ENCODE data around the gene FOXP1.
A peak's percentile ranks its signal among the peaks of the same experiment; 100 is the strongest.

The FOXP1 gene

GRCh38 chr3:71578054-71578751 is 5.3 kb downstream of the FOXP1 start:
- TF ChIP-seq, protein P1, sequence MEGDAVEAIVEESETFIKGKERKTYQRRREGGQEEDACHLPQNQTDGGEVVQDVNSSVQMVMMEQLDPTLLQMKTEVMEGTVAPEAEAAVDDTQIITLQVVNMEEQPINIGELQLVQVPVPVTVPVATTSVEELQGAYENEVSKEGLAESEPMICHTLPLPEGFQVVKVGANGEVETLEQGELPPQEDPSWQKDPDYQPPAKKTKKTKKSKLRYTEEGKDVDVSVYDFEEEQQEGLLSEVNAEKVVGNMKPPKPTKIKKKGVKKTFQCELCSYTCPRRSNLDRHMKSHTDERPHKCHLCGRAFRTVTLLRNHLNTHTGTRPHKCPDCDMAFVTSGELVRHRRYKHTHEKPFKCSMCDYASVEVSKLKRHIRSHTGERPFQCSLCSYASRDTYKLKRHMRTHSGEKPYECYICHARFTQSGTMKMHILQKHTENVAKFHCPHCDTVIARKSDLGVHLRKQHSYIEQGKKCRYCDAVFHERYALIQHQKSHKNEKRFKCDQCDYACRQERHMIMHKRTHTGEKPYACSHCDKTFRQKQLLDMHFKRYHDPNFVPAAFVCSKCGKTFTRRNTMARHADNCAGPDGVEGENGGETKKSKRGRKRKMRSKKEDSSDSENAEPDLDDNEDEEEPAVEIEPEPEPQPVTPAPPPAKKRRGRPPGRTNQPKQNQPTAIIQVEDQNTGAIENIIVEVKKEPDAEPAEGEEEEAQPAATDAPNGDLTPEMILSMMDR (IDR thresholded peaks at IDR 0.05; ENCODE audit: low read depth, low read length, poor library complexity, severe bottlenecking), result no peak
- TF ChIP-seq EZH2phosphoT487 (IDR thresholded peaks at IDR 0.05; ENCODE audit: borderline replicate concordance, low read length), result no peak
- peak overlapping the region; percentile 98 for H3K4me2 ChIP-seq (ENCODE audit: low read length)
- peaks cover 84% of the 10 kb centered on the region for H3K36me3 ChIP-seq (ENCODE audit: control insufficient read depth, low read length)
- no peaks in the 10 kb centered on the region for H3K9me3 ChIP-seq (ENCODE audit: control insufficient read depth, insufficient read depth, low read length)
- H3K4me1 ChIP-seq (ENCODE audit: control insufficient read depth, low read length), result peaks cover 52% of the 10 kb centered on the region
- peak overlapping the region; percentile 92 for H3K27ac ChIP-seq (ENCODE audit: low read depth, low read length)
- no peaks in the 10 kb centered on the region for H3K27me3 ChIP-seq (ENCODE audit: control insufficient read depth, low read length)
- H3K4me3 ChIP-seq (ENCODE audit: low read length), result peak overlapping the region; percentile 81
- peaks cover 37% of the 10 kb centered on the region for H3F3A ChIP-seq (ENCODE audit: control insufficient read depth, insufficient read depth)
- H3K9me2 ChIP-seq (replicated peaks; ENCODE audit: control insufficient read depth, low read length), result no peaks in the 10 kb centered on the region
- H3K79me2 ChIP-seq (ENCODE audit: control insufficient read depth, low read length), result peaks cover 99% of the 10 kb centered on the region
- no peaks in the 10 kb centered on the region for H4K20me1 ChIP-seq (ENCODE audit: control insufficient read depth, insufficient read depth, low read depth, low read length)

DNA sequence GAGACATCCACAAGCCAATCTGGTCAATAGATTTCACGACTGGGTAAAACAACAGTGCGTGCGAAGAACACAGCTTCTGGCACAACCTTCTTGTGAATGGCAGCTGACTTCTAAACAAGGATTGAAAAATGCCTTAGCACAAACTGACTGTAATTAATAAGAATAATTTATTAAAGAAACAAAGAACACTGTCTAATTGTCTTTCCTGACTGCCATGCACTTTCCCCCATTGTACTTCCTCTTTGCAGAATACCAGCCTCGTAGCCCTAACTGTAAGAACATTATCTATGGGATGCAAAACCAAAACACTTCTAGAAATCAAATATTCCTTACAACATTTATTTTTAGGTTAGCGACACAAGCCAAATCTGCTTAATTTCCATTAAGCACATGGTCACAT is 6.5 kb downstream of the FOXP1 start:
- Histone ChIP-seq H4K20me1 (ENCODE audit: control insufficient read depth, insufficient read depth, low read depth, low read length) (no peaks in the 10 kb centered on the region), H3K4me2 (ENCODE audit: low read length) (peak overlapping the region; percentile 98), H3K9me3 (ENCODE audit: control insufficient read depth, insufficient read depth, low read length) (no peaks in the 10 kb centered on the region), H3K36me3 (ENCODE audit: control insufficient read depth, low read length) (peaks cover 88% of the 10 kb centered on the region), H3F3A (ENCODE audit: control insufficient read depth, insufficient read depth) (peaks cover 37% of the 10 kb centered on the region), H3K79me2 (ENCODE audit: control insufficient read depth, low read length) (peaks cover 100% of the 10 kb centered on the region), H3K4me3 (ENCODE audit: low read length) (peak overlapping the region; percentile 81), H3K4me1 (ENCODE audit: control insufficient read depth, low read length) (peaks cover 64% of the 10 kb centered on the region), H3K27ac (ENCODE audit: low read depth, low read length) (peak overlapping the region; percentile 92), H3K27me3 (ENCODE audit: control insufficient read depth, low read length) (no peaks in the 10 kb centered on the region), H3K9me2 (replicated peaks; ENCODE audit: control insufficient read depth, low read length) (no peaks in the 10 kb centered on the region)
- no peak for TF ChIP-seq EZH2phosphoT487 (IDR thresholded peaks at IDR 0.05; ENCODE audit: borderline replicate concordance, low read length)
- TF ChIP-seq, protein P1 (IDR thresholded peaks at IDR 0.05; ENCODE audit: low read depth, low read length, poor library complexity, severe bottlenecking), result no peak

DNA sequence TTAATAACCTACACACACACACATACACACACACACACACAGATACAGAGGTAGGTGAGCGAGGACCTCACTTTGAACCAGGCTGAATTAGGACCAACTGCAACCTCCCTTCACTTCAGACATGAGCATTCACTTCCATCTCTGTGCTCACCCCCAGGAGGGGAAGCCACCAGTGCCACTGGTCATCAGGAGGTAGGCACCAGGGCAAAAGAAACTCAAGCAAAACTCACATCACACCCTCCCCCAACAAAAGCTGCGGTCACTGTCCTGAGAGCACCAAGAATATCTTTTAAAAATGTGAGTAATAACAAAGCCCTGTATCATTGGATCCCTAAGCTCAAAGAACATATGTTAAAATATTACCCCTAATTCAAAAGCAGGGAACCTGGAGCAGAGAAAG is 8.1 kb downstream of the FOXP1 start:
- peak overlapping the region; percentile 98 for H3K4me2 ChIP-seq (ENCODE audit: low read length)
- peak overlapping the region; percentile 58 for H3K4me3 ChIP-seq (ENCODE audit: low read length)
- no peaks in the 10 kb centered on the region for H4K20me1 ChIP-seq (ENCODE audit: control insufficient read depth, insufficient read depth, low read depth, low read length)
- TF ChIP-seq, protein P1 (IDR thresholded peaks at IDR 0.05; ENCODE audit: low read depth, low read length, poor library complexity, severe bottlenecking), result no peak
- no peak for TF ChIP-seq EZH2phosphoT487 (IDR thresholded peaks at IDR 0.05; ENCODE audit: borderline replicate concordance, low read length)
- H3K27ac ChIP-seq (ENCODE audit: low read depth, low read length), result peak overlapping the region; percentile 92
- no peaks in the 10 kb centered on the region for H3K27me3 ChIP-seq (ENCODE audit: control insufficient read depth, low read length)
- H3F3A ChIP-seq (ENCODE audit: control insufficient read depth, insufficient read depth), result peaks cover 34% of the 10 kb centered on the region
- H3K36me3 ChIP-seq (ENCODE audit: control insufficient read depth, low read length), result peaks cover 90% of the 10 kb centered on the region
- H3K9me3 ChIP-seq (ENCODE audit: control insufficient read depth, insufficient read depth, low read length), result no peaks in the 10 kb centered on the region
- no peaks in the 10 kb centered on the region for H3K9me2 ChIP-seq (replicated peaks; ENCODE audit: control insufficient read depth, low read length)
- H3K4me1 ChIP-seq (ENCODE audit: control insufficient read depth, low read length), result peaks cover 80% of the 10 kb centered on the region
- peaks cover 100% of the 10 kb centered on the region for H3K79me2 ChIP-seq (ENCODE audit: control insufficient read depth, low read length)
